Mucosa of descending colon (tissue), 3 donors: Measurements from ENCODE around the gene RPL27A. TPM values are rescaled to one million over a fixed set of nuclear protein-coding genes. Genes with fewer than 3 reads are reported as not detected.

Experiments
- ATAC-seq: fragments of 200-7000 bp; cut with Tn5 transposase; one replicate; pipeline ENCODE4 v1.9.1; 2020; ENCODE audit warnings: mild to moderate bottlenecking, moderate library complexity
- DNase-seq, 3 donors: peaks; one replicate each; pipeline ENCODE4 v3.0.0-alpha.2; 2020
- H3K36me3 ChIP-seq: fragments of 200-600 bp; one replicate; pipeline ENCODE4 v1.8.0; 2021; ENCODE audit warnings: low read depth, mild to moderate bottlenecking
- H3K4me1 ChIP-seq: fragments of 200-600 bp; one replicate; pipeline ENCODE4 v1.8.0; 2021; ENCODE audit warnings: low read depth, mild to moderate bottlenecking
- H3K4me3 ChIP-seq: fragments of 200-600 bp; one replicate; pipeline ENCODE4 v1.8.0; 2021; ENCODE audit warnings: mild to moderate bottlenecking
- H3K9me3 ChIP-seq: fragments of 200-600 bp; one replicate; pipeline ENCODE4 v1.8.0; 2021; ENCODE audit warnings: mild to moderate bottlenecking
- intact Hi-C, 2 donors: fragments of 100-400 bp; cut with DNase I in 1 of 2; cut with micrococcal nuclease in 1 of 2; formaldehyde crosslinking; loops; one replicate each; pipeline versions ENCODE4 v1.11.0 to v1.11.1; 2022; cut with DNase I, micrococcal nuclease
- total RNA-seq, 3 donors: library from RNA; stranded (reverse); fragmentation: NEBNext Ultra II Directional in 2 of 3; extraction: Animal tissue kit (Norgen Biotek cat#: 25700) in 2 of 3; gene quantifications; one replicate each; pipeline versions ENCODE4 v1.2.1 to v1.2.4, GENCODE V29; 2021 to 2023
- TF ChIP-seq, protein P1 (sequence below): fragments of 200-600 bp; IDR thresholded peaks from one replicate; pipeline ENCODE4 v1.8.0; 2022; ENCODE audit warnings: antibody characterized with exemption, mild to moderate bottlenecking
- donor health status: DM: no; HTN: no; CAD: no; lungs with moderate emphysema.
- donor health status: DM: no; HTN: no; CAD: no.
- donor health status: DM: no; HTN: yes; CAD: no.

The RPL27A gene
- total RNA-seq, 3 donors from 2014 or later = 634 to 807 (median 704) TPM

DNA sequence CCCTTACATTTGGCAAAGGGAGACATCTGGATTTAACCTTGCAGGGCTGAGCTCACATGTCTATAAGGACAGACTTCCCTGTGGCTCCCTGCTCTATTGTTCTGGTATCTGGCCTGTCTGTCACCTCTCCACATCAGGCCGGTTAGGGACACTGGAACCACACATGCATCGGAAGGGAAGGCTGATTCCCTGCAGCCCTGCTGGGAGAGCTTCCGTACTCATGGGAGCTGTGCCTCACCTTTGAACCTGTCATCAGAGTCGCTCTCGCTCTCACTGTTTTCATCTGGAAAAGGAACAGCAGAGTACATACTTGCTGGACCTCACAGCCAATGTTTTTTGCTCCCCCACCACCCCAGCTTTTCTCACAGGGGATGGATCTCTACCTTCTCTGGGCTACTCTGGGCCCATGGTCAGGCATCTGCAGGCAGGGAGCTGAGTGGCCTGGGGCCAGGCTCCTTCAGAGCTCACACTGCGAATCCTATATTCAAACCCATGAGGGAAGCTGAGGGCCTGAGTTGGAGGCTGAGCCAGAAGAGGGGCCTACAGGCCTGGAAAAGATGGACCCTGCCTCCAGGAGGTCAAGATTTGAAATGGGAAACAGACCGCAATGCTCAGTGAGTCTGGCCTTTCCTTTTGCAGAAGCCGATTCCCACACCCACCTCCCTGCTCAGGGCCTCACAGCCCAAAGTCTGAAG is 31.3 kb downstream of the RPL27A start:
- peaks cover 3% of the 10 kb centered on the region for H3K4me1 ChIP-seq
- DNase-seq (no peak), ATAC-seq (no peak)
- intact Hi-C loops = loop anchor here in 1 of 2 donors (10.0 kb wide), 1 partner anchor 91 kb away; no protein-coding TSS in a partner anchor
- H3K9me3 ChIP-seq = no peaks in the 10 kb centered on the region
- TF ChIP-seq, protein P1, sequence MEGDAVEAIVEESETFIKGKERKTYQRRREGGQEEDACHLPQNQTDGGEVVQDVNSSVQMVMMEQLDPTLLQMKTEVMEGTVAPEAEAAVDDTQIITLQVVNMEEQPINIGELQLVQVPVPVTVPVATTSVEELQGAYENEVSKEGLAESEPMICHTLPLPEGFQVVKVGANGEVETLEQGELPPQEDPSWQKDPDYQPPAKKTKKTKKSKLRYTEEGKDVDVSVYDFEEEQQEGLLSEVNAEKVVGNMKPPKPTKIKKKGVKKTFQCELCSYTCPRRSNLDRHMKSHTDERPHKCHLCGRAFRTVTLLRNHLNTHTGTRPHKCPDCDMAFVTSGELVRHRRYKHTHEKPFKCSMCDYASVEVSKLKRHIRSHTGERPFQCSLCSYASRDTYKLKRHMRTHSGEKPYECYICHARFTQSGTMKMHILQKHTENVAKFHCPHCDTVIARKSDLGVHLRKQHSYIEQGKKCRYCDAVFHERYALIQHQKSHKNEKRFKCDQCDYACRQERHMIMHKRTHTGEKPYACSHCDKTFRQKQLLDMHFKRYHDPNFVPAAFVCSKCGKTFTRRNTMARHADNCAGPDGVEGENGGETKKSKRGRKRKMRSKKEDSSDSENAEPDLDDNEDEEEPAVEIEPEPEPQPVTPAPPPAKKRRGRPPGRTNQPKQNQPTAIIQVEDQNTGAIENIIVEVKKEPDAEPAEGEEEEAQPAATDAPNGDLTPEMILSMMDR = no peak
- no peak overlapping the region for H3K4me3 ChIP-seq
- H3K36me3 ChIP-seq = no peaks in the 10 kb centered on the region

DNA sequence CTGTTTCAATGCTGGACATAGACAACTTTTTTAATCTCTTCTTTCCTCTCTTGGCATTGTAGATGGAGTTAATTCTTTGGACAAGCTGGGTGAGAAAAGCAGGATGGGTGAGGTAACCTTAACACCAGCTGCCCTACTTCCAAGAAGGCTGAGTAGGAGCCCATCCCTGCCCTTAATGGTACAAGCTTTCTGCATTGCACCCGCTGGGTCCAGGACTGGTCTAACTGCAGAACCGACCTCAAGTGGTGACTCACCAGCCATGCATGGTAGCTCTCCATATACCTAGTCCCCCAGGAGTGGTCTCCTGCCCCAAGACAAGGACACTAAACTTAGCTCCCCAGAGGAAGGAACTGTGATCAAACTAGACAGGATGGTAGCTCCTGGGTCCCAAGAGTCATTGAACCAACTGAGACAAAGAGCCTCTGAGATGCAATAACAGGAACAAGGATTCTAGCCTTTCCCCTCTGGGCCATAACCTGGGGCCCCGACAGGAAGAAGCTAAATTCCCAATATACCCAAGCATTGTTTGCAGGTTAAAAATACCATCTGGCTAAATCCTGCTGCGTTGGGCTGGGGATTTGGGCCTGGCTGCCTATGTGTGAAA is 32.1 kb downstream of the RPL27A start:
- no peaks in the 10 kb centered on the region for H3K36me3 ChIP-seq
- DNase-seq = no peak
- no peaks in the 10 kb centered on the region for H3K9me3 ChIP-seq
- no peak for ATAC-seq
- intact Hi-C loops = loop anchor here in 1 of 2 donors (10.0 kb wide), 1 partner anchor 90 kb away; no protein-coding TSS in a partner anchor
- TF ChIP-seq, protein P1 = no peak
- no peak overlapping the region for H3K4me3 ChIP-seq
- peaks cover 3% of the 10 kb centered on the region for H3K4me1 ChIP-seq

GRCh38 chr11:8715501-8715900 is 32.9 kb downstream of the RPL27A start:
- no peak for ATAC-seq
- TF ChIP-seq, protein P1 = no peak
- H3K9me3 ChIP-seq = no peaks in the 10 kb centered on the region
- no peak overlapping the region for H3K4me3 ChIP-seq
- intact Hi-C loops = loop anchor here in 1 of 2 donors (10.0 kb wide), 1 partner anchor 89 kb away; no protein-coding TSS in a partner anchor
- no peak for DNase-seq
- H3K36me3 ChIP-seq = no peaks in the 10 kb centered on the region
- H3K4me1 ChIP-seq = peaks cover 8% of the 10 kb centered on the region

DNA sequence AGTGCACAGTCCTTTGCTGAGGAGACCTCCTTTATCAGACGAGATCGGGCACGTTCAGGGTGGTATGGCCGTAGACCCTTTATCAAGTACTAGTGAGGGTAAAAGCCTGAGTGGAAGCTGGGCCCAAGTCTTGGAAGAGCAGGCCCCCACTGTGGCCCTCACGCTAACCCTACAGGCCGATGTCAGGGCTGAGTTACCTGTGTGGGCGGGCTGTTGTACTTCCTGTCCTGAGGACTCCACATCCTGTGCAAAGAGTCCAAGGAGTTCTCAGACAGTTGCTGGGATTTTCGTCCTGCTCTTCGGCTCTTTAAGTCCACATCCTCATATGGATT is 34.9 kb downstream of the RPL27A start:
- DNase-seq = no peak
- intact Hi-C loops = loop anchor here in 1 of 2 donors (10.0 kb wide), 1 partner anchor 87 kb away; no protein-coding TSS in a partner anchor
- no peak for ATAC-seq
- H3K4me1 ChIP-seq = peaks cover 26% of the 10 kb centered on the region
- no peaks in the 10 kb centered on the region for H3K36me3 ChIP-seq
- no peak overlapping the region for H3K4me3 ChIP-seq
- TF ChIP-seq, protein P1 = no peak
- no peaks in the 10 kb centered on the region for H3K9me3 ChIP-seq

DNA sequence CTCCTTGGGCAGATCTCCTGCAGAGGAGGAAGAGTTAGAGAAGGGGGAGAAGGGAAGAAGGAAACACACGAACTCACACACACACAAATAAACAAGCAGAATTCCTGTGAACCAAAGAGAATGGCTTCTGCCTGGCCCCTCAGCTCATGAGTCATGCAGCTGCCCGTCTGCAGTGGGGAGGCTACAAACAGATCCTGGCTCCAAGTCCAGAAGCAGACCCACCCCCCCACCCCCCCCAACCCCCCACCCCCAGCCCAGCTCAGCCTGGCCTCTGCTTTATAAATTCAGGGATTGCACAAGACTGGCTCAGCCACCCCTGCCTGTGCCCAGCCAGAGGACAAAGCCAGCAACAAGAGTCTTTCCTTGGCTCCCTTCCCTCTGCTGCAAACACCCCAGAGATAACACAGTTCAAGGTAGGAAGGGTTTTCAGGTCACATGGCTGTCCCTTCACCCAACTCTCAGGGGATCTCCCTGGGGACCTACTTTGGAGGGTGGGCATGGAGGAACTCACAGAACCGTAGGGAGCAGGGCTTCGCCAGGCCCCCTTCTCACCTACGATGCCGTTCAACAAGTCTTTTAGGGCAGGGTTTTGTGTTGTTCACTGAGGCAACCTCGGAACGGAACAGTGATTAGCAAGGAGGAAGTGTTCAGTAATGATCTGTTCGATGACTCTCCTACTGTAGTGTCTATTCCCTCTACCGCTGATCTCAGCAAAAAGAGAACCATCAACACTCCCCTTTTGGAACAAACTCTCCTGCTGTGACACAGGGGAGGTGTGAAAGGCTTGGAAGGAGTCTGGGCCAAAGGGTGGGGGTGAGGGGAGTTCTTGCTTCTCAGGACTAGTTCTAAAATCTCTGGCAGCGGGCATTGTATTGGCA is 35.5 kb downstream of the RPL27A start:
- Histone ChIP-seq H3K4me3 (no peak overlapping the region), H3K9me3 (no peaks in the 10 kb centered on the region), H3K36me3 (no peaks in the 10 kb centered on the region), H3K4me1 (peaks cover 27% of the 10 kb centered on the region)
- intact Hi-C loops = loop anchor here in 1 of 2 donors (10.0 kb wide), 1 partner anchor 87 kb away; no protein-coding TSS in a partner anchor
- no peak for ATAC-seq
- TF ChIP-seq, protein P1 = no peak
- no peak for DNase-seq
